GM23338 (cell line): ENCODE results near the gene FAM78A. TPM values are rescaled to one million over a fixed set of nuclear protein-coding genes. Genes with fewer than 3 reads are reported as not detected.

Experiments used
- CREB1 ChIP-seq: fragments of 250-450 bp; sonication (Bioruptor Pico); IDR thresholded peaks from 2 replicates; pipeline ENCODE4 v1.5.0; 2020; ENCODE audit warnings: low read depth, mild to moderate bottlenecking, moderate library complexity
- EZH2 ChIP-seq: fragments of 200-600 bp; sonication (generic); IDR thresholded peaks from one replicate; pipeline ENCODE4 v1.8.0; 2017; ENCODE audit warnings: antibody characterized with exemption, mild to moderate bottlenecking, low read depth; ENCODE audit not compliant: unreplicated experiment
- EZH2phosphoT487 ChIP-seq: fragments of 200-600 bp; sonication (generic); IDR thresholded peaks from one replicate; pipeline ENCODE4 v1.8.1; 2018; ENCODE audit warnings: antibody characterized with exemption; ENCODE audit not compliant: unreplicated experiment
- POLR2AphosphoS5 ChIP-seq: IDR thresholded peaks from 2 replicates; pipeline ENCODE4 v1.6.1; 2016; ENCODE audit warnings: antibody characterized with exemption, low read depth
- STAT1 ChIP-seq: IDR thresholded peaks from one replicate; pipeline ENCODE4 v1.6.1; 2016; ENCODE audit warnings: antibody characterized with exemption; ENCODE audit not compliant: unreplicated experiment
- ZNF331 ChIP-seq: fragments of 250-450 bp; sonication (Bioruptor Pico); IDR thresholded peaks from 2 replicates; pipeline ENCODE4 v1.5.0; 2020; ENCODE audit warnings: low read depth, mild to moderate bottlenecking, moderate library complexity
- polyA plus RNA-seq: library from polyadenylated mRNA; unstranded; fragments of >200 nt; fragmentation: Nextera tagmentation; extraction: Ambion mirVana; gene quantifications from 2 replicates; pipeline ENCODE4 v1.2.1, GENCODE V29; 2016
- total RNA-seq: library from RNA; depleted of rRNA; stranded (reverse); fragments of >200 nt; shearing (Covaris generic); gene quantifications from 2 replicates; pipeline ENCODE4 v1.2.3, GENCODE V29; 2014
- TF ChIP-seq, protein P1 (sequence below): fragments of 250-450 bp; sonication (Bioruptor Pico); IDR thresholded peaks from 2 replicates; pipeline ENCODE4 v1.5.0; 2020; ENCODE audit warnings: mild to moderate bottlenecking, moderate library complexity
- TF ChIP-seq, protein P2 (sequence below): IDR thresholded peaks from 2 replicates; pipeline ENCODE4 v1.6.1; 2016; ENCODE audit warnings: antibody characterized with exemption
- TF ChIP-seq, protein P3 (sequence below), 2 experiments: fragments of 200-600 bp in 1 of 2; sonication (generic) in 1 of 2; conservative IDR thresholded peaks; 2 replicates each; pipeline versions ENCODE4 v1.5.1 to v1.6.1; 2016 to 2017; ENCODE audit warnings: antibody characterized with exemption in 2 of 2, low read depth in 2 of 2, mild to moderate bottlenecking in 2 of 2, moderate library complexity in 1 of 2

The FAM78A gene
- total and polyA plus RNA-seq, 2 experiments from 2014 or later, result 0.57 to 2.1 TPM

DNA sequence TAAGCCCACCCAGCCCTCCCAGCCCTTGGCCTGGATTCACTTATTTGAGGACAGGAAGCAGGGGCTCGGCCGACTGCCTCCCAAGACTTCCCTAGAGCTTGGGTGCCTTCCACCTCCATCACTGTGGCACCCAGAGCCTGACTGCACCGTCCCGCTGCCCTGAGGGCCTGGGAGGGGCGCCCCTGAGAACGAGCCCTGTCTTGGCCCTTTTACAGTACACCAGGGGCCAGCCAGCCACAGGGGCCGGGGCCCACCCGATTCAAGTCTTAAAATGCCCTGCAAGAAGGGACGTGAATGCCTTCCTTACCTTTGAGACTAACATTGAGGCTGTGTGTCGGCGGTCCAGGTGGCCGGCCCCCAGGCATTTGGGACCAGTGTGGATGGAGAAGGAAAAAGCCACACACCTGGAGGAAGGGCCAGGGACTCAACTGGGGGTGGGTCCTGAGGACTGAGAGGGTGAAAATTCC is 16.8 kb downstream of the FAM78A start (continued):
- TF ChIP-seq, protein P1, sequence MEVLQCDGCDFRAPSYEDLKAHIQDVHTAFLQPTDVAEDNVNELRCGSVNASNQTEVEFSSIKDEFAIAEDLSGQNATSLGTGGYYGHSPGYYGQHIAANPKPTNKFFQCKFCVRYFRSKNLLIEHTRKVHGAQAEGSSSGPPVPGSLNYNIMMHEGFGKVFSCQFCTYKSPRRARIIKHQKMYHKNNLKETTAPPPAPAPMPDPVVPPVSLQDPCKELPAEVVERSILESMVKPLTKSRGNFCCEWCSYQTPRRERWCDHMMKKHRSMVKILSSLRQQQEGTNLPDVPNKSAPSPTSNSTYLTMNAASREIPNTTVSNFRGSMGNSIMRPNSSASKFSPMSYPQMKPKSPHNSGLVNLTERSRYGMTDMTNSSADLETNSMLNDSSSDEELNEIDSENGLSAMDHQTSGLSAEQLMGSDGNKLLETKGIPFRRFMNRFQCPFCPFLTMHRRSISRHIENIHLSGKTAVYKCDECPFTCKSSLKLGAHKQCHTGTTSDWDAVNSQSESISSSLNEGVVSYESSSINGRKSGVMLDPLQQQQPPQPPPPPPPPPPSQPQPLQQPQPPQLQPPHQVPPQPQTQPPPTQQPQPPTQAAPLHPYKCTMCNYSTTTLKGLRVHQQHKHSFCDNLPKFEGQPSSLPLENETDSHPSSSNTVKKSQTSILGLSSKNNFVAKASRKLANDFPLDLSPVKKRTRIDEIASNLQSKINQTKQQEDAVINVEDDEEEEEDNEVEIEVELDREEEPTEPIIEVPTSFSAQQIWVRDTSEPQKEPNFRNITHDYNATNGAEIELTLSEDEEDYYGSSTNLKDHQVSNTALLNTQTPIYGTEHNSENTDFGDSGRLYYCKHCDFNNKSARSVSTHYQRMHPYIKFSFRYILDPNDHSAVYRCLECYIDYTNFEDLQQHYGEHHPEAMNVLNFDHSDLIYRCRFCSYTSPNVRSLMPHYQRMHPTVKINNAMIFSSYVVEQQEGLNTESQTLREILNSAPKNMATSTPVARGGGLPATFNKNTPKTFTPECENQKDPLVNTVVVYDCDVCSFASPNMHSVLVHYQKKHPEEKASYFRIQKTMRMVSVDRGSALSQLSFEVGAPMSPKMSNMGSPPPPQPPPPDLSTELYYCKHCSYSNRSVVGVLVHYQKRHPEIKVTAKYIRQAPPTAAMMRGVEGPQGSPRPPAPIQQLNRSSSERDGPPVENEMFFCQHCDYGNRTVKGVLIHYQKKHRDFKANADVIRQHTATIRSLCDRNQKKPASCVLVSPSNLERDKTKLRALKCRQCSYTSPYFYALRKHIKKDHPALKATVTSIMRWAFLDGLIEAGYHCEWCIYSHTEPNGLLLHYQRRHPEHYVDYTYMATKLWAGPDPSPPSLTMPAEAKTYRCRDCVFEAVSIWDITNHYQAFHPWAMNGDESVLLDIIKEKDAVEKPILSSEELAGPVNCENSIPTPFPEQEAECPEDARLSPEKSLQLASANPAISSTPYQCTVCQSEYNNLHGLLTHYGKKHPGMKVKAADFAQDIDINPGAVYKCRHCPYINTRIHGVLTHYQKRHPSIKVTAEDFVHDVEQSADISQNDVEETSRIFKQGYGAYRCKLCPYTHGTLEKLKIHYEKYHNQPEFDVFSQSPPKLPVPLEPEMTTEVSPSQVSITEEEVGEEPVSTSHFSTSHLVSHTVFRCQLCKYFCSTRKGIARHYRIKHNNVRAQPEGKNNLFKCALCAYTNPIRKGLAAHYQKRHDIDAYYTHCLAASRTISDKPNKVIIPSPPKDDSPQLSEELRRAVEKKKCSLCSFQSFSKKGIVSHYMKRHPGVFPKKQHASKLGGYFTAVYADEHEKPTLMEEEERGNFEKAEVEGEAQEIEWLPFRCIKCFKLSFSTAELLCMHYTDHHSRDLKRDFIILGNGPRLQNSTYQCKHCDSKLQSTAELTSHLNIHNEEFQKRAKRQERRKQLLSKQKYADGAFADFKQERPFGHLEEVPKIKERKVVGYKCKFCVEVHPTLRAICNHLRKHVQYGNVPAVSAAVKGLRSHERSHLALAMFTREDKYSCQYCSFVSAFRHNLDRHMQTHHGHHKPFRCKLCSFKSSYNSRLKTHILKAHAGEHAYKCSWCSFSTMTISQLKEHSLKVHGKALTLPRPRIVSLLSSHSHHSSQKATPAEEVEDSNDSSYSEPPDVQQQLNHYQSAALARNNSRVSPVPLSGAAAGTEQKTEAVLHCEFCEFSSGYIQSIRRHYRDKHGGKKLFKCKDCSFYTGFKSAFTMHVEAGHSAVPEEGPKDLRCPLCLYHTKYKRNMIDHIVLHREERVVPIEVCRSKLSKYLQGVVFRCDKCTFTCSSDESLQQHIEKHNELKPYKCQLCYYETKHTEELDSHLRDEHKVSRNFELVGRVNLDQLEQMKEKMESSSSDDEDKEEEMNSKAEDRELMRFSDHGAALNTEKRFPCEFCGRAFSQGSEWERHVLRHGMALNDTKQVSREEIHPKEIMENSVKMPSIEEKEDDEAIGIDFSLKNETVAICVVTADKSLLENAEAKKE (CRISPR knock-in tag), result no peak
- TF ChIP-seq, protein P2, sequence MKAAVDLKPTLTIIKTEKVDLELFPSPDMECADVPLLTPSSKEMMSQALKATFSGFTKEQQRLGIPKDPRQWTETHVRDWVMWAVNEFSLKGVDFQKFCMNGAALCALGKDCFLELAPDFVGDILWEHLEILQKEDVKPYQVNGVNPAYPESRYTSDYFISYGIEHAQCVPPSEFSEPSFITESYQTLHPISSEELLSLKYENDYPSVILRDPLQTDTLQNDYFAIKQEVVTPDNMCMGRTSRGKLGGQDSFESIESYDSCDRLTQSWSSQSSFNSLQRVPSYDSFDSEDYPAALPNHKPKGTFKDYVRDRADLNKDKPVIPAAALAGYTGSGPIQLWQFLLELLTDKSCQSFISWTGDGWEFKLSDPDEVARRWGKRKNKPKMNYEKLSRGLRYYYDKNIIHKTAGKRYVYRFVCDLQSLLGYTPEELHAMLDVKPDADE, result no peak
- TF ChIP-seq EZH2phosphoT487 (no peak), EZH2 (no peak), CREB1 (no peak), STAT1 (no peak), ZNF331 (no peak), POLR2AphosphoS5 (no peak)
- TF ChIP-seq, protein P3, sequence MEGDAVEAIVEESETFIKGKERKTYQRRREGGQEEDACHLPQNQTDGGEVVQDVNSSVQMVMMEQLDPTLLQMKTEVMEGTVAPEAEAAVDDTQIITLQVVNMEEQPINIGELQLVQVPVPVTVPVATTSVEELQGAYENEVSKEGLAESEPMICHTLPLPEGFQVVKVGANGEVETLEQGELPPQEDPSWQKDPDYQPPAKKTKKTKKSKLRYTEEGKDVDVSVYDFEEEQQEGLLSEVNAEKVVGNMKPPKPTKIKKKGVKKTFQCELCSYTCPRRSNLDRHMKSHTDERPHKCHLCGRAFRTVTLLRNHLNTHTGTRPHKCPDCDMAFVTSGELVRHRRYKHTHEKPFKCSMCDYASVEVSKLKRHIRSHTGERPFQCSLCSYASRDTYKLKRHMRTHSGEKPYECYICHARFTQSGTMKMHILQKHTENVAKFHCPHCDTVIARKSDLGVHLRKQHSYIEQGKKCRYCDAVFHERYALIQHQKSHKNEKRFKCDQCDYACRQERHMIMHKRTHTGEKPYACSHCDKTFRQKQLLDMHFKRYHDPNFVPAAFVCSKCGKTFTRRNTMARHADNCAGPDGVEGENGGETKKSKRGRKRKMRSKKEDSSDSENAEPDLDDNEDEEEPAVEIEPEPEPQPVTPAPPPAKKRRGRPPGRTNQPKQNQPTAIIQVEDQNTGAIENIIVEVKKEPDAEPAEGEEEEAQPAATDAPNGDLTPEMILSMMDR (conservative IDR thresholded peaks at IDR 0.05; ENCODE audit: low read depth in 2 of 2), result no peak
